Measurements from ENCODE around the gene MYL1.

Gene MYL1

GRCh38 chr2:210315015-210315788 lies at the start of gene MYL1:
Gene MYL1, minus strand, starts transcription at chr2:210315174. Its CDS starts 132 bp downstream, at chr2:210315042.
- Mint-ChIP-seq H3K27me3 (no peaks in the 10 kb centered on the region), H3K9me3 (no peaks in the 10 kb centered on the region), H3K27ac (no peak within 1 kb of the TSS), H3K4me1 (no peaks in the 10 kb centered on the region), H3K4me3 (no peak within 1 kb of the TSS)
- ATAC-seq (no peak), DNase-seq (no peak)

DNA sequence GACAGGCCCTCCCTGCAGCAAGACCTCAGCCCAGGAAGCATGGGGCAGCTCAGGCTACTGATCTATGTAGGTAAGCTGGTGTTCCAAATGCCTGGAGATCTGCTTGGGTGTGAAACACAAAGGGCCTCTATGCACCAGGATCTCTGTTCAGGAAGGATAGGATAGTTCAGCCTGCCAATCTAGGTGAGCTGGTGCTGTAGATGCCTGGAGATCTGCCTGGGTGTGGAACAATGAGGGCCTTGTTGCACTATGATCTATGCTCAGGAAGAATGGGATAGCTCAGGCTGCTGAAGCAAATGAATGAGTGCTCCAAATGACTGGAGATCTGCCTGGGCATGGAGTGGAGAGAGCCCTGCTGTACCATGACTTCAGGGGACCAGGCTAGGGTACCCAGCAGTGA lies 48.9 kb upstream of the MYL1 start:
- Mint-ChIP-seq H3K9me3 (no peaks in the 10 kb centered on the region), H3K4me3 (no peak overlapping the region), H3K27me3 (peaks cover 8% of the 10 kb centered on the region), H3K27ac (no peak overlapping the region), H3K4me1 (no peaks in the 10 kb centered on the region)
- DNase-seq (no peak), ATAC-seq (no peak)

DNA sequence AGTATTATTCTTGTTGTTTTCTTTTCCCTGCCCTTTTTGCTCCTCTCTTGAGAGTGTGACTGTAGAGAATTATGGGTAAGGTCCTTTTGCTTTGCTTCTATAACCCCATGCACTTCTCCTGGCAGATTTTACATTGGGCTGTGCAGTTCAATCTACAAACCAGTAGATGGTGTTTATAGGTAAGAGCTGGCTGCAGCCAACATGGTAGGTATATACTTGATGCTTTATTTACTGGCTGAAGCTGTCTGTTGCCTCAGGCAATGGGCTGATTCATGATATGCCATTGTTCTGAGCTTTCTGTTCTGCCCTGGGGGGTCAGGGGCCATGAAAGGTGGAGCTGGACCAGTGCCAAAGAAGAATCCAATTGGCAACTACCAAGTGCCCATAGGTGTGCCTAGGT lies 48.3 kb upstream of the MYL1 start:
- H3K4me1 Mint-ChIP-seq: no peaks in the 10 kb centered on the region
- H3K27ac Mint-ChIP-seq: no peak overlapping the region
- no peak for DNase-seq
- H3K27me3 Mint-ChIP-seq: peaks cover 8% of the 10 kb centered on the region
- H3K4me3 Mint-ChIP-seq: no peak overlapping the region
- H3K9me3 Mint-ChIP-seq: no peaks in the 10 kb centered on the region
- ATAC-seq: no peak

DNA sequence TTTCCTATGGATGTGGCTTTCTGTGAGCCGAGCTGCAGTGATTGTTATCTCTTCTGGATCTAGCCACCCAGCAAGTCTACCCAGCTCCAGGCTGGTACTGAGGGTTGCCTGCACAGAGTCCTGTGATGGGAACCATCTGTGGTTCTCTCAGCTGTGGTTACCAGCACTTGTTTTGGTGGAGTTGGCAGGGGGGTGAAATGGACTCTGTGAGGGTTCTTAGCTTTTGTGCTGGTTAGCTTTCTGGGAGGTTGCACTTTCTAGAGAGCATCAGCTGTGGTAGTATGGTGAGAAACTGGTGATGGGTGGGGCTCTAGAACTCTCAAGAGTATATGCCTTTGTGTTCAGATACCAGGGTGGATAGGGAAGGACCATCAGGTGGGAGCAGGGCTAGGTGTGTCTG lies 45.4 kb upstream of the MYL1 start:
- H3K27ac Mint-ChIP-seq: no peak overlapping the region
- no peak for DNase-seq
- H3K4me3 Mint-ChIP-seq: no peak overlapping the region
- H3K4me1 Mint-ChIP-seq: no peaks in the 10 kb centered on the region
- peaks cover 8% of the 10 kb centered on the region for H3K27me3 Mint-ChIP-seq
- ATAC-seq: peak; percentile 23
- H3K9me3 Mint-ChIP-seq: no peaks in the 10 kb centered on the region

GRCh38 chr2:210356944-210357343 lies 42.0 kb upstream of the MYL1 start:
- Mint-ChIP-seq H3K4me3 (no peak overlapping the region), H3K4me1 (no peaks in the 10 kb centered on the region), H3K9me3 (peaks cover 0 to 9% of the 10 kb centered on the region in 2 donors), H3K27me3 (no peaks in the 10 kb centered on the region), H3K27ac (no peak overlapping the region)
- ATAC-seq (peak; percentile 15), DNase-seq (no peak)

DNA sequence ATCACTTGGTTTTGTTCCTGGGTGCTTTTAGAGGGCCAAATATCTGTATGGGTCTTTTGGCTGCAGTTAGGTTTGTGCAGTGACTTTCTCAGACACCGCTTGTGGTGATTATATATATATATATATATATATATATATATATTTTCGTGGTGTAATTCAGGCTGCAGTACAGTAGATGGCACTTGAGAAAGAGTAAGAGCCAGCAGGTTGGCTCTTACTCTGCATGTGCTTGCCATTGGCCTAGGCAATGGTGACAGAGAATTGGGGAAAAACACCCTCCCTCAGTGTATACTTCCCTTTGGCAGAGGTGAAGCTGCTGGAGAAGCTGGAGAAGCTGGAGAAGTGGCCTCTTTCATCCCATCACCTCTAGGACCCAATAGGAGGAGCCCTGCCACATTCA lies 22.2 kb upstream of the MYL1 start:
- no peak overlapping the region for H3K27ac Mint-ChIP-seq
- ATAC-seq: no peak
- H3K4me3 Mint-ChIP-seq: no peak overlapping the region
- H3K9me3 Mint-ChIP-seq: peaks cover 11 to 45% of the 10 kb centered on the region in 2 donors
- DNase-seq: no peak
- no peaks in the 10 kb centered on the region for H3K27me3 Mint-ChIP-seq
- no peaks in the 10 kb centered on the region for H3K4me1 Mint-ChIP-seq

GRCh38 chr2:210324906-210325305 lies 9.9 kb upstream of the MYL1 start:
- no peak for ATAC-seq
- Mint-ChIP-seq H3K27ac (no peak overlapping the region), H3K9me3 (no peaks in the 10 kb centered on the region), H3K27me3 (no peaks in the 10 kb centered on the region), H3K4me3 (no peak overlapping the region), H3K4me1 (no peaks in the 10 kb centered on the region)
- DNase-seq: no peak

DNA sequence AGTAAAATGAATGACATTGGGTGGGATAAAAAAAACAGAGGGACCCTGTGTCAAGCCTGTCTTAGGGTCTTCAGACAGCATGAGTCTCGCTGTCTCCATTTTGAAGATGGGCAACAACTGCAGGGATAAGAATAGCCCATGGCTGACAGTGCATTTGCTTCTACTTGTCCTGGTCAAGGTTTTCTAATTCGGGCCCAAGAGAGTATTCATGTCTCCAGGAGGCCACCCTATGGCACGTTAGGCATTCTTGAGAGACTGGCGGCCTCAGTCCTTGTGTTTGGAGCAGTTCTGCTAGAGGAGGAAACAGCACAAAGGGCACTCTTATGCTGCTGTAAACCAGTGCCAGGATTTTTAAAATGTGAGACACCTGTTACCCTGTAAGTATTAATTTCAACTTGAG lies 9.5 kb upstream of the MYL1 start:
- no peak for ATAC-seq

DNA sequence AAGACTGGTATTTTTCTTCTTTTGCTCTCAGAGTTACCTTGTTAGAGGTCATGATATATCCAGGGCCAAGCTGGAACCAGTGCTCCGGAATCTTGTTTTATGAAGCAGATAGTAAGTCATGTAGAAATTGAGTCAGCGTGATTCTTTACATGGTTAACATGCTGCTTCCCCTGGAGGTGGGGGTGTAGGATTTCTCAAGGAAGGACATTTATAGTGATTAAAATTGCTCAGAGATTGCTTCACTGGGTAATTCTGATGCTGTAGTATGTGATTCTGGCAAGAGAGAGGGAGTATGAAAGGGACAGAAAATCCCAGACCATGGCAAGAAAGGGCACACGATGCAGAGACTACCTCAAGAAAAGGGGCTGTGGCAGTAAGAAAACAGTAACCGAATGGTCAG lies 8.0 kb upstream of the MYL1 start:
- H3K27me3 Mint-ChIP-seq: no peaks in the 10 kb centered on the region
- H3K4me3 Mint-ChIP-seq: no peak overlapping the region
- H3K9me3 Mint-ChIP-seq: no peaks in the 10 kb centered on the region
- H3K4me1 Mint-ChIP-seq: no peaks in the 10 kb centered on the region
- ATAC-seq (no peak), DNase-seq (no peak)
- no peak overlapping the region for H3K27ac Mint-ChIP-seq

More for the DNA sequence above, 9.5 kb upstream of the MYL1 start:
- Mint-ChIP-seq H3K9me3 (no peaks in the 10 kb centered on the region), H3K27ac (no peak overlapping the region), H3K27me3 (no peaks in the 10 kb centered on the region), H3K4me3 (no peak overlapping the region), H3K4me1 (no peaks in the 10 kb centered on the region)
- no peak for DNase-seq

DNA sequence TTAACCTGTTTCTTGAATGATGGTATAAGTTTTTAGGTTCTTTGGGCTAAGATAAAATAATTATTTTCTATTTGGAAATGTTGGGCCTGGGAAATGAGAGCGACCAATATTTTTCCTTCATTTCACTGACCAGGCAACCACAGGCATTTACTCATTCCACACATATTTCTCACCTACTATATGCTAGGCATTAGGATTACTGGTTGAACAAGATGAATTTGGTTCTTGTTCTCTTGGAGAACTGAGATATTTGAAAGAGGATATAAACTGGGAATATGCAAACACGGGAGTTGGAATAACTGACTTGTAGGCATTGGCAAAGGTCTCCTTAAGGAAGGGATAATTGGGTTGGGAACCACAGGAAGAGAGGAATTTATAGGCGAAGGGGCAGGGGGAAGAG lies 3.9 kb upstream of the MYL1 start:
- no peaks in the 10 kb centered on the region for H3K4me1 Mint-ChIP-seq
- no peaks in the 10 kb centered on the region for H3K27me3 Mint-ChIP-seq
- H3K4me3 Mint-ChIP-seq: no peak overlapping the region
- no peak overlapping the region for H3K27ac Mint-ChIP-seq
- no peaks in the 10 kb centered on the region for H3K9me3 Mint-ChIP-seq
- ATAC-seq (no peak), DNase-seq (no peak)

DNA sequence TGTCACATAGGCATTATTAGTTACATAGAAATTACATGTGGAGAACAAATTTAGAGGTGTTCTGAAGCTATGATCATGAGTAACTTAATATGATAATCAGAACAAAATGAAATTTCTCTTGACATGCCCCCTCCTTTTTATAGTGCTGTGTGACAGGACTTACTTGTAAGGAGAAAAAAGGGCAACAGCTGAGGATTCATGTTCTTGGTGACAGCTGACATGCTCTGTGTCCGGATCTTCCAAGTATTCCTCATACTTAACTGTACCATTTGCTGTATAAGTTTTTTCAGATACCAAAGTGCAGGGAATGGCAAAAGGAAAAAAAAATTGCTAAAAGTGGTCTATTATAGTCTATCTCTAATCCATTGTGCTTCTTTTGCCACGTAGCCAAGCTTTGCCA lies 3.5 kb upstream of the MYL1 start:
- Mint-ChIP-seq H3K27ac (no peak overlapping the region), H3K4me3 (no peak overlapping the region), H3K27me3 (no peaks in the 10 kb centered on the region), H3K9me3 (no peaks in the 10 kb centered on the region), H3K4me1 (no peaks in the 10 kb centered on the region)
- no peak for ATAC-seq
- no peak for DNase-seq

DNA sequence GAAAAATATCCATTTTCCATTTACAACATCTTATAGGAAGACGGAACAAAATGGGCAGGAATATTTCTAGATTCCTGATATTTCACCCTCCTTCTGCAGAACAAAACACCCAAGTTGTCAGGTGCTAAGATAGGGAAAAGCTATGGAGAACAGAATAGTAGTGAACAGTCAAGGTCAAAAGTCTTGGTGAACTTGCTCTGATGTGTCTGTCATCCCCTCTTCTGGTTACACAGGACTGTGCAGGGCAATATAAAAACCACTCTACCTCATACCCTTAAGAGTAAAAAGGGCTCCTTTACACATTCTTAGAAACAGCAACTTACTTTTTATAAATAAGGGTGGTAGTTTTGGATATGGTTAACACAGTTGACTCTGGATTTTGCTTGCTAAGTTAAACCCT lies 4.4 kb downstream of the MYL1 start:
- no peaks in the 10 kb centered on the region for H3K9me3 Mint-ChIP-seq
- no peak for ATAC-seq

GRCh38 chr2:210309548-210310233 lies 5.3 kb downstream of the MYL1 start:
- Mint-ChIP-seq H3K27me3 (no peaks in the 10 kb centered on the region), H3K4me3 (no peak overlapping the region), H3K27ac (no peak overlapping the region), H3K4me1 (no peaks in the 10 kb centered on the region), H3K9me3 (no peaks in the 10 kb centered on the region)
- DNase-seq (no peak), ATAC-seq (no peak)

More for the DNA sequence above, 4.4 kb downstream of the MYL1 start:
- H3K27me3 Mint-ChIP-seq: no peaks in the 10 kb centered on the region
- DNase-seq: no peak
- no peak overlapping the region for H3K27ac Mint-ChIP-seq
- H3K4me1 Mint-ChIP-seq: no peaks in the 10 kb centered on the region
- no peak overlapping the region for H3K4me3 Mint-ChIP-seq

GRCh38 chr2:210303498-210303897 lies 11.5 kb downstream of the MYL1 start:
- Mint-ChIP-seq H3K4me1 (no peaks in the 10 kb centered on the region), H3K27ac (no peak overlapping the region), H3K27me3 (no peaks in the 10 kb centered on the region), H3K4me3 (no peak overlapping the region), H3K9me3 (no peaks in the 10 kb centered on the region)
- ATAC-seq (no peak), DNase-seq (no peak)

DNA sequence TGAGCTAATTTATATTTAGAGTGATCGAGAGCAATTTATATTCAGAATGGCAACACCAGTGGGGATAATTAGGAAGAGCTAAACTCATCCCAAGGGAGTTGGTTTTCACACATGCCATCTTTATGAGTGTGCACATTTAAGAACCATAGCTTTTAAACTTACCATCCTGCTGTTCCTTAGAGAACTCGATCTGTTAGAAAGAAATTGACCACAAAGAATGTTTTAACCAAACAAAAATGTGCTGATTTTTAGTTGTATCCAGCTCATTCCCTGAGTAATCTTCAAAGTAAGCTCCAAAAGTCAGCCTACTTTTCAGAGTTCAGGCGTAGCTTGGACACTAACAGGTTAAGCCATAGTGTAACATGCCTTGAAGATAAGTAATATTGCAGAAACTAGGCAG lies 12.6 kb downstream of the MYL1 start:
- Mint-ChIP-seq H3K27me3 (no peaks in the 10 kb centered on the region), H3K27ac (no peak overlapping the region), H3K9me3 (no peaks in the 10 kb centered on the region), H3K4me1 (no peaks in the 10 kb centered on the region), H3K4me3 (no peak overlapping the region)
- ATAC-seq (no peak), DNase-seq (no peak)

- Mint-ChIP-seq H3K4me1 (no peaks in the 10 kb centered on the region), H3K9me3 (no peaks in the 10 kb centered on the region), H3K4me3 (no peak overlapping the region), H3K27ac (no peak overlapping the region), H3K27me3 (no peaks in the 10 kb centered on the region)
- DNase-seq (no peak), ATAC-seq (no peak)
Measured at GRCh38 chr2:210299866-210300373, 15.1 kb downstream of the MYL1 start.
